Kidney (tissue), 22 donors: Measurements from ENCODE around the gene OR4K13. TPM values are rescaled to one million over a fixed set of nuclear protein-coding genes. Genes with fewer than 3 reads are reported as not detected.

ENCODE experiments used
- DNase-seq, 5 donors: peaks; one replicate each; pipeline ENCODE4 v3.0.0-alpha.2; 2013 to 2020
- FAIRE-seq: peaks from 2 replicates; lab custom pipeline; 2012; peaks lifted over from hg19 to GRCh38; lab: Jason Lieb, UNC
- H3K27ac ChIP-seq, 2 donors: one replicate each; pipeline ENCODE4 v1.7.0; 2013; ENCODE audit warnings: low read depth in 2 of 2, low read length in 2 of 2, inconsistent platforms in 1 of 2
- H3K27me3 ChIP-seq: one replicate; pipeline ENCODE4 v1.7.1; 2013; ENCODE audit warnings: low read length, inconsistent platforms; ENCODE audit not compliant: control insufficient read depth, insufficient read depth
- H3K36me3 ChIP-seq, 3 donors: one replicate each; pipeline versions ENCODE4 v1.7.0 to v1.7.1; 2013; ENCODE audit warnings: low read length in 3 of 3, control low read depth in 1 of 3, inconsistent platforms in 1 of 3; ENCODE audit not compliant: insufficient read depth in 3 of 3, control insufficient read depth in 2 of 3
- H3K4me1 ChIP-seq, 3 donors: one replicate each; pipeline versions ENCODE4 v1.7.0 to v1.7.1; 2013; ENCODE audit warnings: low read length in 3 of 3, inconsistent platforms in 1 of 3, low read depth in 1 of 3; ENCODE audit not compliant: control insufficient read depth in 2 of 3, insufficient read depth in 2 of 3
- H3K4me3 ChIP-seq, 3 donors: one replicate each; pipeline versions ENCODE4 v1.7.0 to v1.8.1; 2013; ENCODE audit warnings: low read length in 3 of 3, control low read depth in 1 of 3, inconsistent platforms in 1 of 3
- H3K9ac ChIP-seq, 3 donors: one replicate each; pipeline versions ENCODE4 v1.7.0 to v1.7.1; 2013; ENCODE audit warnings: low read length in 3 of 3, control low read depth in 1 of 3, inconsistent platforms in 1 of 3
- H3K9me3 ChIP-seq, 3 donors: one replicate each; pipeline versions ENCODE4 v1.7.0 to v1.7.1; 2013; ENCODE audit warnings: low read length in 3 of 3, control low read depth in 1 of 3, inconsistent platforms in 1 of 3; ENCODE audit not compliant: control insufficient read depth in 2 of 3, insufficient read depth in 1 of 3
- CTCF ChIP-seq: IDR thresholded peaks from 3 replicates; pipeline ENCODE4 v1.5.1; 2012; ENCODE audit warnings: mild to moderate bottlenecking, moderate library complexity, borderline replicate concordance; ENCODE audit not compliant: insufficient read depth; ENCODE audit errors: extremely low read depth
- intact Hi-C: fragments of 100-400 bp; cut with DNase I; formaldehyde crosslinking; loops from one replicate; pipeline ENCODE4 v1.11.1; 2022
- long read RNA-seq, 10 donors: library from polyadenylated mRNA in 1 of 10; unstranded in 1 of 10; transcript quantifications; one replicate each; pipeline ENCODE4 v2.0.0 and lab custom pipeline, GENCODE V29; 2021 to 2026
- polyA plus RNA-seq: library from polyadenylated mRNA; stranded (reverse); fragments of 350-450 nt; fragmentation: Illumina TruSeq; extraction: RNeasy Lipid Tissue Mini Kit (QIAGEN cat#74804); gene quantifications from one replicate; pipeline ENCODE4 v1.2.3, GENCODE V29; 2014; ENCODE audit warnings: low read depth, low replicate concordance; ENCODE audit not compliant: insufficient read depth
- total RNA-seq: library from RNA; stranded (reverse); fragmentation: NEBNext Ultra II Directional; extraction: Animal tissue kit (Norgen Biotek cat#: 25700); gene quantifications from one replicate; pipeline ENCODE4 v1.2.1, GENCODE V29; 2021
- donor health status: control.
- donor health status: control.
- donor health status: control.
- donor health status: control.
- donor health status: control.
- donor health status: DM: yes; HTN: yes; CAD: no.
- donor health status: Normal renal cell carcinoma (clear cell type).

The OR4K13 gene
- total RNA-seq = not detected
- polyA plus RNA-seq = not detected
- long read RNA-seq, donor 1 = 0 reads
- long read RNA-seq, donor 2 = 0 reads
- long read RNA-seq, donor 3 = 0 reads
- long read RNA-seq, donor 4 = 0 reads
- long read RNA-seq, donor 5 = 0 reads
- long read RNA-seq, donor 6 = 0 reads
- long read RNA-seq, donor 7 = 0 reads
- long read RNA-seq, donor 8 = 0 reads
- long read RNA-seq, donor 9 = 0 reads
- long read RNA-seq, donor 10 = 0 reads

GRCh38 chr14:20035938-20036337 is at the start of gene OR4K13:
Gene OR4K13, minus strand, starts transcription at chr14:20036038. Its CDS starts 1,280 bp downstream, at chr14:20034758.
- FAIRE-seq (no peak), DNase-seq (no peak)
- H3K9me3 ChIP-seq = no peaks in the 10 kb centered on the region
- no peaks in the 10 kb centered on the region for H3K36me3 ChIP-seq
- no peak for TF ChIP-seq CTCF
- no peaks in the 10 kb centered on the region for H3K27me3 ChIP-seq
- H3K27ac ChIP-seq = no peak within 1 kb of the TSS
- no peaks in the 10 kb centered on the region for H3K4me1 ChIP-seq
- intact Hi-C loops = no loop called here
- no peak within 1 kb of the TSS for H3K4me3 ChIP-seq
- H3K9ac ChIP-seq = no peak within 1 kb of the TSS

GRCh38 chr14:20059745-20060144 is 23.9 kb upstream of the OR4K13 start, which contains the start of gene OR4L1:
Gene OR4L1, plus strand, starts transcription at chr14:20060045. Its CDS starts 0 bp downstream, at chr14:20060045.
- peak; percentile 3 for FAIRE-seq
- H3K9ac ChIP-seq = no peak within 1 kb of the TSS
- H3K27me3 ChIP-seq = no peaks in the 10 kb centered on the region

GRCh38 chr14:20048202-20048601 is 12.4 kb upstream of the OR4K13 start:
- no peaks in the 10 kb centered on the region for H3K9me3 ChIP-seq
- no peaks in the 10 kb centered on the region for H3K4me1 ChIP-seq
- no peaks in the 10 kb centered on the region for H3K27me3 ChIP-seq
- TF ChIP-seq CTCF = no peak
- FAIRE-seq = no peak
- no peak overlapping the region for H3K27ac ChIP-seq
- H3K9ac ChIP-seq = no peak overlapping the region
- intact Hi-C loops = no loop called here
- no peaks in the 10 kb centered on the region for H3K36me3 ChIP-seq
- no peak overlapping the region for H3K4me3 ChIP-seq
- no peak for DNase-seq

More at GRCh38 chr14:20059745-20060144, 23.9 kb upstream of the OR4K13 start, which contains the start of gene OR4L1:
- no peaks in the 10 kb centered on the region for H3K36me3 ChIP-seq
- no peaks in the 10 kb centered on the region for H3K4me1 ChIP-seq
- TF ChIP-seq CTCF = no peak
- peaks cover 0 to 6% (median 0%) of the 10 kb centered on the region in 3 donors for H3K9me3 ChIP-seq
- no peak within 1 kb of the TSS for H3K27ac ChIP-seq
- H3K4me3 ChIP-seq = no peak within 1 kb of the TSS
- no peak for DNase-seq
- intact Hi-C loops = no loop called here
